NCI-H510A treated with DMSO at 0.1 percent for 48 hours (cell line): ENCODE results near the gene RABEP1.
A peak's percentile ranks its signal among the peaks of the same experiment; 100 is the strongest.
"Not testable (repeated sequence)": the region's sequence is repeated elsewhere in the genome, so short reads cannot be mapped to it uniquely, and the experiment has no call there.

Experiments used
- DNase-seq: peaks from one replicate; lab custom pipeline; 2025; lab: John Stamatoyannopoulos, UW

Gene RABEP1

GRCh38 chr17:5281814-5282641 lies at the start of gene RABEP1:
TSS of gene RABEP1 (plus strand) at chr17:5282284. CDS start at chr17:5282487, 203 bp downstream.
- DNase-seq: peak; percentile 86

DNA sequence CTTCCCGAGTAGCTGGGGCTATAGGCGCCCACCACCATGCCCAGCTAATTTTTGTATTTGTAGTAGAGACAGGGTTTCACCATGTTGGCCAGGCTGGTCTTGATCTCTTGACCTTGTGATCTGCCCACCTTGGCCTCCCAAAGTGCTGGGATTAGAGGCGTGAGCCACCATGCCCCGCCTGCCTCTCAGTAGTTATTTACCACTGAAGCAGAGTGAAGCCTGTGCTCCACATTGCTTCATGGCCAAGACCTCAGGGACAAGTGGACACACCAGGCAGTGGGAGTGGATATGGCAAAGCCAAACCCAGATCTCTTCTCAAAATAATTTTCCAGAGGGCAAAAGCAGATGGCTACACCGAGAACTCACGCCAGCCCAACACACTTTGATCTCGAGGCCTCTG lies 48.6 kb upstream of the RABEP1 start:
- not testable (repeated sequence) for DNase-seq

DNA sequence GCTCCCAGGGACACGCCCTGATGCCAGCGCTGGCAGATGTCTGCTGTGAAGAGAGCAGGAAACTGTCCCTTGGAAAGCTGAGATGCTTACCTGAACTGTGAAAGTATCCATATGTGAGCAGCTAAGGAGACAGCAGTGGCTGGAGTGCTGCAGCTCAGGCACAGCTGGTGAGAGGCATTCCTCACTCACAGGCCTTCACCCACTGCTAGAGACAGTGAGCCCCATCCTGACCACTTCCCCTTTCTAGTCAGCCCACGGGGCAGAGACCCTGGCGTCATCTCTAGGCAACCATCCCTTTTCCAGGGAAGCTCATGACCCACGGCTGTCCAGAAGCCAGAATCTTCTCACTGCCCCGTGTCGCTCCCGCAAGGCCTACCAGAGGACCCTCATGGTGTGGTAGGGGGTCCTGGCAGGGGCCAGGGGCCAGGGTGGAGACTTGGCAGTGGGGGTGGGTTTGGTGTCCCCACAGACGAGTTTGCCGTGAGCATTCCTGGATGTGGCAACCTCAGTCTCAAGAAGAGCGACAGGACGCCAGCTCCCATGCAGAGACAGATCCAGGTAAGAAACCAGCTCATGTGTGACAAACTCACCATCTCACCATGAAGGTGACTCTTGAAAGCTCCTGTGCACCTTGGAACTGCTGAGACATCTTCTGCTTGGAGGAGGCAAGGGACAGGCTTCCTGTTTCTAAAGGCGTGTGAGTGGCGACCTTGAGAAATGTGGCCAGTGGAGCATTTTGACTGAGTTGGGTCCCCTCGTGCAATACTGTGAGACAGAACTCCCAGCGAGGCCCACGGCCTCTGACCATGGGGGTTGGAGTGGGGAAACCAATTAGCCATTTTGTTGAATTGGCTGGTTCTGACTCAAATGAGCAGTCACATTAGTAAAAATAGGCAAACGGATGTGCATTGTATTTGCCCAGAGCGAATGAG lies 47.2 kb upstream of the RABEP1 start, which contains the start of gene SCIMP:
TSS of gene SCIMP (minus strand) at position 216 of the 932 bp plus-strand sequence. CDS start at position 111, 105 bp downstream.
- no peak for DNase-seq

DNA sequence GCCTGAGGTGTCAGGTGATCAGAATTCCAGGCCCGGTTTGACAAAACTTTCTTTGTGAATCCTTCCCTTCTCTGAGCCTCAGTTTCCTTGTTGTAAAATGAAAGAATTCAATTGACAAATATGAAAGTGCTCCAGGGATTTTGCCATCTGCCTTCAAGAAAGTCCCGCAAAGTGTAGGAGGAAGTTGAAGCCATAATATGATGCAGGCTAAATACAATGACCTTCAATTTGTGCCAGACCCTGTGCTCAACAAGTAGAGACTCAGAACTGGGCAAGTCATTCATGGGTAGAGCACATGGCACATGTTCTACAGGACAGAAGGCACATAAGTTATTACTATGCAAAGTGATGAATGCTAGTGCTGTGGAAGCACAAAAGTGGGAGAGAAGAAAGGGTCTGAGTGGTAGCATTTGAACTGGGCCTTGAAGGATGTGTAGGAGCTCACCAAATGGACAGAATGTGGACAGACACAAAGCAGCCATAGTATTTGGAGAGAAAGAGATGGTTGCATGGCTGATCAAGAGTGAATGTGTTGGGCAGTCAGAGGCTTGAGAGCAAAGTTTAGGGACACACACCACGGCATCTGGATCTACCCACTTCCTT lies 45.0 kb upstream of the RABEP1 start:
- no peak for DNase-seq

GRCh38 chr17:5237541-5238016 lies 44.5 kb upstream of the RABEP1 start:
- peak; percentile 22 for DNase-seq

DNA sequence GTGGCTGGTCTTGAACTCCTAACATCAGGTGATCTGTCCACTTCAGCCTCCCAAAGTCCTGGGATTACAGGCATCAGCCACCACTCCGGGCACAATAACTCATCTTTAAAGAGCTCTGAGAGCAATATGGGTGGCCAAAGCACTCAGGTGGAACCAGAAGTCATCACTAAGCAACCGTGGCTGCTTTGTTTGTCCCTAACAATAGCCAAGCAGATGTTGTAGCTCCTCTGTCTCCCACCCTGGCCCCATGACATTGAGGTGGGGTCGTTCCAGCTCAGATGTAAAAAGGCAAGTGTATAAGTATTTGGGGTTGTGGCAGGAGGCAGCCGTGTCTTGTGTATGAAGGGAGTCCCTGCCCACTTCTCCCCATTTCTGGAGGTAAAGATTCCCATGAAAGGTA lies 43.8 kb upstream of the RABEP1 start:
- no peak for DNase-seq

- not testable (repeated sequence) for DNase-seq
Observed at GRCh38 chr17:5239769-5240168, 42.3 kb upstream of the RABEP1 start.

DNA sequence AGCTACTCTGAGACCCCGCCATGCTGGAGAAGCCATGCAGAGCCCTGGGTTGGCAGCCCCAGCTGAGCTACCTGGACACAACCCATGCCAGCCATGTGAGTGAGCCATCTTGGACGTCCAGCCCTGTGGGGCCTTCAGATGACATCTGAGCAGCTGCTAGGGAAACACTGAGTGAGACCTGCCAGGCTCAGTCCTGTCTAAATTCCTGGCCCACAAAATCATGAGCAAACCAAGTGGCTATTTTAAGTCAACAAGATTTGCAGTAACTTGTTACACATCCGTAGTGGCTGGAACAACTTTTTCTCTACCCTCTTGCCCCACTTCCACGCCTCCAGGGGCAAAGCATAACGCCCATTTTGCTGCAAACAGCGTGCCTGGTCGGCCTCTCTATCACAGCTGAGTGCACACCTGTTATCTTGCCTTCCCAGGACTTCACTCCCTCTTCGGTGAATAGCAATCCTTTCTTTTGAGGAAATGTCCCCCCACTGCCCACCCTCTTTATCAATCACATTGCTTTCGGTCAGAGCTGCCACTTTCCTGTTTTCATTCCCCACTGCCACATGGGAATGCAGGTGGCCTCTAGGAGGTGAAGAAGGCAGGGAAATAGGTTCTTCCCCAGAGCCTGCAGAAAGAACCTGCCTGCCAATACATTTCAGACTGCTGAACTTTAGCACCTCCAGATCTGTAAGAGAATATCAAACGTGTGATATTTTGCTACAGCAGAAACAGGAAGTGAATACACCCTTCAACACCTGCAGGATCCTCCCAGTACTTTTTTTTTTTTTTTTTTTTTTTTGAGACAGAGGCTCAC lies 40.0 kb upstream of the RABEP1 start:
- no peak for DNase-seq

- DNase-seq: no peak
Observed at GRCh38 chr17:5247621-5248020, 34.5 kb upstream of the RABEP1 start.

DNA sequence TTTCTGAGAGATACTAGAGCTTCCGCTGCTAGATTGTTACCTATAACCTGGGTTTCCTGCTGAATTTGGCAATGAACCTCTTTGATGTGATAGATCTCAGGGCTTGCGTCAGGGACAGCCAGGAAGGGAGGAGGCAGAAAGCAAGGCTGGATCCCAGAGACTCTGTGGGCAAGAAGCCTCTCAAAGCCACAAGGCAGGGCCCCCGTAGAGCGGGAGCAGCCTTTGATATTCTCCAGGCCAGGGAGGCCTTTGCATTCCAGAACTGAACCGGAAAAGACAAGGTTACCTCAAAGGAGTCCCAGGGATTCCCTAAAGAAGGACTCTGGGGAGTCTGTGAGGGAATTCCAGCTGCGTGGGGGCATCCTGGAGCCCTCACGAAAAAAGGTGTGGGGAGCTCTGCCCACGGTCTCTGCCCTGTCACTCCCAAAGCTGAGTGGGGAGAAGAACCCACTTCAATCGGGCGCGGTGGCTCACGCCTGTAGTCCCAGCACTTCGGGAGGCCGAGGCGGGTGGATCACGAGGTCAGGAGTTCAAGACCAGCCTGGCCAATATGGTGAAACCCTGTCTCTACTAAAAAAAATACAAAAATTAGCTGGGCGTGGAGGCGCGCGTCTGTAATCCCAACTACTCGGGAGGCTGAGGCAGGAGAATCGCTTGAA lies 33.1 kb upstream of the RABEP1 start:
- DNase-seq: no peak

DNA sequence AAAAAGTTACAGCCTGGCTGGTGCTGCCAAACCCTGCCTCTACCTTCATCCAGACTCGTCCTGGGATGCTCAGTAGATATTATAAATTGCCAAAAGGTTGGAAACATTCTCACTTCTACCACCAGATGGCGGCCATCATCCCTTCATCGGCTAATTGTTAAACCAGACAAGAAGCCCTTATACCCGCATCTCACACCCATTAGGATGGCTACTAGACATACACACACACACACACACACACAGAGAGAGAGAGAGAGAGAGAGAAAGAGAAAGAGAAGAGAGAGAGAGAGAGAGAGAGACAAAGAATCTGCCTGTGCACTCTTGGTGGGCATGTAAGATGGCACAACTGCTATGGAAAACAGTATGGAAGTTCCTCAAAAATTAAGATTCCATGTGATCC lies 32.5 kb upstream of the RABEP1 start:
- peak; percentile 67 for DNase-seq

DNA sequence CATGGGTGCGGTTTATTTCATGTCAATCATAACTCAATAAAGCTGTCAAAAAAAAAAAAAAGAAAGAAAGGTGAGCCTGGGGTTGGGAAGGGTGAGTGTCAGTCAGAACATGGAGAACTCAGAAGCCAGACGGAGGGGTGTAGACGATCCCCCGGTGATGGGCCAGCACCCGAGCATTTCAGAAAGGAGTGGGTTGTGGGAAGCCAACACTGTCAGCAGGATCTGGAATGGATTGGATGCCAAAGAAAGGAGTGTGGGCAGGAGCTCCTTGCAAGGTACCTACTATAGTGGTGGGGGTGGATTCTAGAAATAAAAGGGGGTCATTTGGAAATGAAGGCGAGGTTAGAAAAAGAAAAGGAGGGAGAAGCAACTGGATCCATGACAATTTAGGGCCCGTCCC lies 27.7 kb upstream of the RABEP1 start:
- no peak for DNase-seq

DNA sequence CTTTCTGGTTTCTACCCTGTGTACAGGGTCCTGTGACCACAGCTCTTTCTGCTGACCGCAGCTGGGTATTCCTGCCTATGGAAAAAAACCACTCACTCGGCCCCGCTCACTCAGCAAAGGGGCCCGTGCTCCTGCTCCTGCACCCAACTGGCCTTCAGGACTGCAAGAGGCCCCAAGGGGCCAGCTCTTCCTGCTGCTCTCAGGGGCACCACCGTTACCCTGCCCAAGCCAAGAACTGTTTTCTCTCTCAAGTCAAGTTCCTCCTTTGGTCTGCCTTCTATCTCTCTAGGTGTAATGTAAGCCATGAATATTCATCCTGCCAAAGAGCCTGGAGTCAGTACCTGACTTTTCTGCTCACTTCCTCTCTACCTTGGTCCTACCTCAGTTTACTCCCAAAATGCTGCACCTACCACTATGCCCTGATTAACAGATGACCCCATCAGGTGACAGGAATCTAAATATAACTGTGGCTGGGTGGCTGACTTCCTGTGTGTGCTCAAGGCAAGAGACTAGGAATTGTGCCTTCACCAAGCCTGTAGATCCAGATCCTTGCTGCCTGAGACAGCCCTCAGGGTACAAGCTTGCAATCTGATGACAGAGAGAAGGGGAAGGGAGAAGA lies 27.1 kb upstream of the RABEP1 start:
- no peak for DNase-seq

- no peak for DNase-seq
Observed at GRCh38 chr17:5257124-5257523, 25.0 kb upstream of the RABEP1 start.

- DNase-seq: no peak
Observed at GRCh38 chr17:5260542-5260941, 21.5 kb upstream of the RABEP1 start.

DNA sequence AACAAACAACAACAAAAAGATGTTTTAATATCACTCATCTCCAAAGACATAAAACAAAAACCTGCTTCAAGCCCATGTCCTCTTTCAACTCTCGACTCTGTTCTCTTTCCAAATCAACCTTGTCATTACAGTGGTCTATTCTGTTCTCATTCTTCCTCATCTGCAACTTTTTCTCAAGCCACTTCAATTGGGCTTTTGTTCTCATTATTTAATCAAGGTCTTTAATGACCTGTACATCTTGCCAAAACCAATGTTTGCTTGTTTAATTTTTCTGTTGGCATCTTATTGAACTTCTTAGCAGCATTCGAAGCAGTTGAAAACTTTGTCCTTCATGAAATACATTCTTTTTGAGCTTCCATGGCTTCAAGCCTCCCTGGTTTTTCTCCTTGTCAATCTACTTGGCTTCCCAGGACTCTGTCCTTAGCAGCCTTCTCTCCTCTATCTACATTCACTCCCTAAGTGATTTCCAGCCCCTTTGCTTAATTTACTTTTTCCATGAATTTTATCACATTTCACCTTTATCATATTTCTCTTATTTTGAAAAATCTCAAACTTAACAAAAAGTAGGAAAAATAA lies 19.6 kb upstream of the RABEP1 start:
- no peak for DNase-seq

GRCh38 chr17:5263441-5263840 lies 18.6 kb upstream of the RABEP1 start:
- no peak for DNase-seq

GRCh38 chr17:5264893-5265292 lies 17.2 kb upstream of the RABEP1 start:
- no peak for DNase-seq

DNA sequence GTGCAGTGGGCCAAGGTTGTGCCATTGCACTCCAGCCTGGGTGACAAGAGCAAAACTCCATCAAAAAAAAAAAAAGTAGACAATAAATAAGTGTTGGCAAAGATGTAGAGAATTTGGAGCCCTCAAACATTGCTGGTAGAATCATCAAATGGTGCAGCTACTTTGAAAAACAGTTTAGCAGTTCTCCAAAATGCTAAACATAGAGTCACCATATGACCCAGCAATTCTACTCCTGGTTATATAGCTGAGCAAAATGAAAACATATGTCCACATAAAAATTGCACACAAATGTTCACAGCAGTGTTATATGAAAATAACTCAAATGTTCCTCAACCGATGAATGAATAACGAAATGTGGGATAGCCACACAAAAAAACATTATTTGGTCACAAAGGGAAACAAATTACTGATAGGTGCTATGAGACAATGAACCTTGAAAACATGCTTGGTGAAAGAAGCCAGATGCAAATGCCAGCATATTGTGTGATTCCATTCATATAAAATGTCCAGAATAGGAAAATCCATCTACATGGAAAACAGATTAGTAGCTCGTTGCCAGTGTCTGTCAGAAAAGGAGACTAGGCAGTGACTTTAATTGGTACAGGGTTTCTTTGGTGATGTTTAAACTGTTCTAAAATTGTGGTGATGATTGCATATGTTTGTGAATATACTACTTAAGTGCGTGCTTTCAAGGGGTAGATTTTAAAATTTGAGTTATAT lies 12.7 kb upstream of the RABEP1 start:
- DNase-seq: no peak
